Loucy (cell line): Measurements from ENCODE around the gene LUC7L3.

ENCODE experiments used
- EZH2phosphoT487 ChIP-seq: fragments of 200-600 bp; IDR thresholded peaks from 2 replicates; pipeline ENCODE4 v1.6.1; 2018; ENCODE audit warnings: antibody characterized with exemption, mild to moderate bottlenecking, moderate library complexity, borderline replicate concordance
- TF ChIP-seq, protein P1 (sequence below): fragments of 200-600 bp; sonication (generic); conservative IDR thresholded peaks from 2 replicates; pipeline ENCODE4 v1.5.1; 2014; ENCODE audit warnings: mild to moderate bottlenecking, antibody characterized with exemption, low read length

DNA sequence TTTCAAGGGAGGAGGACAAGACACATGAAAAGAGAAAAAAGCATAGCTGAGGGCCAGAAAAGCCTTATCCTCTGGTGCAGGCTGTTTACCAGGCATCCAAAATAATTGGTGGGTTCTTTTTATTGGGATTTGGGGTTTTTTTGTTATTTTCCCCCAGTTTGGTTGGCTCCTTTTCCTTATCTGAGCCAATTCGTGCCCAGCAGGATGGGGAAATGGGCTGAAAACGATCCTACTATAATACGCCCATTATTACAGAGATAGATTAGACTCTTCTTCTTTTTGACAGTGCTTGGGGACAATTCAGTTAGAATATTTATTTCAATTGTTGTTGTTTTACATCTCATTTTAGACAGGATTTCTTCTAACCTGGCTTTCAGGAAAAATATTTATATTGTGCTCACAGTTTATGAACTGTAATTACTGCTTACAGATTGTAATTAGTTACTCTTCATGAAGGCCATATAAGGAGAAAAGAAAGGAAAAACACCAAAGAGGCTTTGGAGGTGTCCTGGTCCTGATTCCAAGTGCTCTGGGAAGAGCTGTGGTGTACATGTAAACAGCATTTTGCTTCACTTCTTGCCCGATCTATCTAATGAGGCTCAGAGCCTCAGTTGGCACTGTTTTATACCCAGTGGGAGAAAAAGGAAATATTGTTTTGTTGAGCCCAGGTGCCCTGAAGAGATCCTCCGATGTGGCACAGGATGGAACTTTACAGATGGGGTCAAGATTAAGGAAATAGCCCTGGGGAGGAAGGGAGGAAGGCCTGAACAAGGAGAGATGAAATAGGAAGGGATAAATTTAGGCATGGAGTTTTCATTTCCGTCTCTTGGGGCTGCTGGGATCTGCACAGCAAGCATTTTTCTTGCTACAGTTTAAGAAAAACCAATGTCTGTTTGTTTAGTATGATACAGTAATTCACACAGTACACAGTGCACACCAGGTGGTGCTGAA, 11.1 kb upstream of the LUC7L3 start:
- TF ChIP-seq, protein P1, sequence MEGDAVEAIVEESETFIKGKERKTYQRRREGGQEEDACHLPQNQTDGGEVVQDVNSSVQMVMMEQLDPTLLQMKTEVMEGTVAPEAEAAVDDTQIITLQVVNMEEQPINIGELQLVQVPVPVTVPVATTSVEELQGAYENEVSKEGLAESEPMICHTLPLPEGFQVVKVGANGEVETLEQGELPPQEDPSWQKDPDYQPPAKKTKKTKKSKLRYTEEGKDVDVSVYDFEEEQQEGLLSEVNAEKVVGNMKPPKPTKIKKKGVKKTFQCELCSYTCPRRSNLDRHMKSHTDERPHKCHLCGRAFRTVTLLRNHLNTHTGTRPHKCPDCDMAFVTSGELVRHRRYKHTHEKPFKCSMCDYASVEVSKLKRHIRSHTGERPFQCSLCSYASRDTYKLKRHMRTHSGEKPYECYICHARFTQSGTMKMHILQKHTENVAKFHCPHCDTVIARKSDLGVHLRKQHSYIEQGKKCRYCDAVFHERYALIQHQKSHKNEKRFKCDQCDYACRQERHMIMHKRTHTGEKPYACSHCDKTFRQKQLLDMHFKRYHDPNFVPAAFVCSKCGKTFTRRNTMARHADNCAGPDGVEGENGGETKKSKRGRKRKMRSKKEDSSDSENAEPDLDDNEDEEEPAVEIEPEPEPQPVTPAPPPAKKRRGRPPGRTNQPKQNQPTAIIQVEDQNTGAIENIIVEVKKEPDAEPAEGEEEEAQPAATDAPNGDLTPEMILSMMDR: no peak
- TF ChIP-seq EZH2phosphoT487: no peak
